ENCODE results near the gene POP4.

GRCh38 chr19:29571181-29571580 is 34.9 kb upstream of the POP4 start:
- TF ChIP-seq CTCF (IDR thresholded peaks at IDR 0.05), result no peak
- TF ChIP-seq POLR2AphosphoS5 (IDR thresholded peaks at IDR 0.05), result no peak

Data from transverse colon (tissue), 4 donors.